Transverse colon (tissue), 1 donor: ENCODE results near the gene PRKCD.

Experiments used
- EP300 ChIP-seq: sonication (generic); formaldehyde crosslinking; IDR thresholded peaks from one replicate; pipeline ENCODE4 v1.6.1; 2017; ENCODE audit warnings: antibody characterized with exemption, low read depth
- POLR2A ChIP-seq: fragments of 450-650 bp; IDR thresholded peaks from one replicate; pipeline ENCODE4 v1.6.1; 2016; ENCODE audit warnings: antibody characterized with exemption, mild to moderate bottlenecking, moderate library complexity

GRCh38 chr3:53192608-53193007 is 31.6 kb downstream of the PRKCD start:
- TF ChIP-seq POLR2A = no peak
- TF ChIP-seq EP300 = no peak
